Kidney epithelial cell (primary cell): ENCODE results near the gene RHBDD3. TPM values are rescaled to one million over a fixed set of nuclear protein-coding genes. Genes with fewer than 3 reads are reported as not detected.
A peak's percentile ranks its signal among the peaks of the same experiment; 100 is the strongest.

Source experiments
- DNase-seq: peaks from one replicate; pipeline ENCODE4 v3.0.0-alpha.2; 2010; ENCODE audit warnings: low read depth
- H3K27me3 ChIP-seq: 2 replicates; pipeline ENCODE4 v1.6.0; 2011; ENCODE audit warnings: low read length; ENCODE audit not compliant: control insufficient read depth, insufficient read depth
- H3K36me3 ChIP-seq: 2 replicates; pipeline ENCODE4 v1.5.1; 2011; ENCODE audit warnings: low read length; ENCODE audit not compliant: control insufficient read depth, insufficient read depth
- H3K4me3 ChIP-seq: 2 replicates; pipeline ENCODE4 v1.5.1; 2011; ENCODE audit warnings: low read depth, mild to moderate bottlenecking, control low read depth, low read length
- total RNA-seq: library from RNA; depleted of rRNA; stranded (reverse); fragments of >200 nt; gene quantifications from 2 replicates; pipeline ENCODE4 v1.2.3, GENCODE V29; 2015
- TF ChIP-seq, protein P1 (sequence below): IDR thresholded peaks from 2 replicates; pipeline ENCODE4 v1.5.1; 2011; ENCODE audit warnings: mild to moderate bottlenecking, moderate library complexity, low read length, control low read depth, inconsistent platforms; ENCODE audit not compliant: insufficient read depth, poor library complexity, severe bottlenecking

Gene RHBDD3
- total RNA-seq, 1 donor from 2014 or later, result 51.8 TPM

DNA sequence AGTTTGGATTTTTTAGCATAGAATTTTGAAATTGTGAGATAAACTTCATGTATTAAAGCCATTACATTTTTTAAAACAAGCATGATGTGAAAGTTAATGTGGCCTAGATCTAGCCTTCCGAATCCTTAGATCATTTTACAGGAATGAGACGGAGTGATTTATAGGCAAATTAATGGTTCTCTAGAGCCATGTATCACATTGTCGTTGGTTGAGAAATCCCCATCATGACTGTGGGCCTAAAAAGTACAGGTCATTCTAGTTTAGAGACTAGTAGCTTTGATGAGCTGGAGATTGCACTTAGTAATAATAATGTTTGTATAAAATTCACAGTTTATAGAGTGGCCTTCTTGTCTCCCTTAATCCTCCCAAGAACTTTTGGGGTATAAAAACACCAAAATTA, 7.4 kb upstream of the RHBDD3 start:
- Histone ChIP-seq H3K27me3 (no peaks in the 10 kb centered on the region), H3K4me3 (no peak overlapping the region), H3K36me3 (peaks cover 3% of the 10 kb centered on the region)
- DNase-seq, result no peak
- TF ChIP-seq, protein P1, sequence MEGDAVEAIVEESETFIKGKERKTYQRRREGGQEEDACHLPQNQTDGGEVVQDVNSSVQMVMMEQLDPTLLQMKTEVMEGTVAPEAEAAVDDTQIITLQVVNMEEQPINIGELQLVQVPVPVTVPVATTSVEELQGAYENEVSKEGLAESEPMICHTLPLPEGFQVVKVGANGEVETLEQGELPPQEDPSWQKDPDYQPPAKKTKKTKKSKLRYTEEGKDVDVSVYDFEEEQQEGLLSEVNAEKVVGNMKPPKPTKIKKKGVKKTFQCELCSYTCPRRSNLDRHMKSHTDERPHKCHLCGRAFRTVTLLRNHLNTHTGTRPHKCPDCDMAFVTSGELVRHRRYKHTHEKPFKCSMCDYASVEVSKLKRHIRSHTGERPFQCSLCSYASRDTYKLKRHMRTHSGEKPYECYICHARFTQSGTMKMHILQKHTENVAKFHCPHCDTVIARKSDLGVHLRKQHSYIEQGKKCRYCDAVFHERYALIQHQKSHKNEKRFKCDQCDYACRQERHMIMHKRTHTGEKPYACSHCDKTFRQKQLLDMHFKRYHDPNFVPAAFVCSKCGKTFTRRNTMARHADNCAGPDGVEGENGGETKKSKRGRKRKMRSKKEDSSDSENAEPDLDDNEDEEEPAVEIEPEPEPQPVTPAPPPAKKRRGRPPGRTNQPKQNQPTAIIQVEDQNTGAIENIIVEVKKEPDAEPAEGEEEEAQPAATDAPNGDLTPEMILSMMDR, result no peak

DNA sequence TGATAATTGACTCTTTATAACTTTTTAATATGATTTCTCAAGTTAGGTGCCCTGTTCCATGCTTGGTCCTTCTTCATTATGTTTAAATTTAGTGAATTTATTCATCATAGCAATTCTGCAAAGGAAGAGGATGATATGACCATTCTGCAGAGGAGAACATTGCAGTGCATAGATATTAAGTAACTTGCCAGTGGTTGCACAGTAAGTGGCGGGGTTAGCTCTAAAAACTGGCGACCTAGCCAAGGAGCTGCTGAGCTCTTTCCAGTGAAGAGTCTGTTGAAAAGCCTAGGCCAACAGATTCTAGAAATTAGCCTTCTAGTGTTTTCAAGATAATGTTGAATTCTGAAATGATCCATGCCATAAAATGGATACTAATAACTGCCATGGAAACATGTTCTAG, 4.8 kb upstream of the RHBDD3 start:
- peaks cover 1% of the 10 kb centered on the region for H3K36me3 ChIP-seq
- H3K4me3 ChIP-seq, result no peak overlapping the region
- no peak for DNase-seq
- no peaks in the 10 kb centered on the region for H3K27me3 ChIP-seq
- TF ChIP-seq, protein P1, result no peak

DNA sequence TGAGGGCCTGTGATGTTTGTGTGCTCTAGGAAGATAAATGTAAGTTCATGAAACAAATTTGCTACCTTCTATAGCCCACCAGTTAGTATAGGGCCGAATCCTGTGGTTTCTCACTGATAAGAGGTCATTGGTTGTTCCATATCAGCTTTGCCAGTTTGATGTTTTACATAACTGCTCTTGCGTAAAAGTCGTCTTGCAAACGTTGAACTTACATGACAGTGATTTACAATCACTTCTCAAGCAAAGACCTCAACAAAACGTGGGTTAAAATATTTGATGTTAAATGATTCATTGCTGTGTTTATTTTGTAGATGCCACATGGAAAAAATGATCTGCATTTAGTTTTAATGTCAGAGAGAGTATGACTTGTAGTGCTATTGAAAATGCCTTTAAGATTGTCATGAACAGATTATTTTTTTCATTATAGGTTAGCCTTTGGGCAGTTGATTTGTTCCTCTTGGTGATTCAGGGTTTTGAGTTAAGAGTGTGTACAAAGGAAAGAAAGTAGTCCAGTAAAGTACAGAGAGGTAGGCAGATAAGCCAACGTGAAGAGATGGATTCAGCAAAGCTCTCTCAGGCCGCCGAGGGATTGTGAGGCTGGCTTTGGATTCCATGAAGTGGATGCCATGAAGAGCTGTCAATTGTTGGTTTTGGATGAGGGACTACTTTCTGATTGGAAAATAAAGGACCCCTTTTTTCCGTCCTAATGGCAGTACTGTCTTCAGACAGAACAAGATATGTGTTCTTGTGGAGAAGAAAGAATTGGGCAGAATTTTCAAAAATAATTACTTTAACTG, 2.9 kb upstream of the RHBDD3 start:
- Histone ChIP-seq H3K36me3 (no peaks in the 10 kb centered on the region), H3K27me3 (no peaks in the 10 kb centered on the region), H3K4me3 (peak overlapping the region; percentile 76)
- TF ChIP-seq, protein P1, result no peak
- no peak for DNase-seq

DNA sequence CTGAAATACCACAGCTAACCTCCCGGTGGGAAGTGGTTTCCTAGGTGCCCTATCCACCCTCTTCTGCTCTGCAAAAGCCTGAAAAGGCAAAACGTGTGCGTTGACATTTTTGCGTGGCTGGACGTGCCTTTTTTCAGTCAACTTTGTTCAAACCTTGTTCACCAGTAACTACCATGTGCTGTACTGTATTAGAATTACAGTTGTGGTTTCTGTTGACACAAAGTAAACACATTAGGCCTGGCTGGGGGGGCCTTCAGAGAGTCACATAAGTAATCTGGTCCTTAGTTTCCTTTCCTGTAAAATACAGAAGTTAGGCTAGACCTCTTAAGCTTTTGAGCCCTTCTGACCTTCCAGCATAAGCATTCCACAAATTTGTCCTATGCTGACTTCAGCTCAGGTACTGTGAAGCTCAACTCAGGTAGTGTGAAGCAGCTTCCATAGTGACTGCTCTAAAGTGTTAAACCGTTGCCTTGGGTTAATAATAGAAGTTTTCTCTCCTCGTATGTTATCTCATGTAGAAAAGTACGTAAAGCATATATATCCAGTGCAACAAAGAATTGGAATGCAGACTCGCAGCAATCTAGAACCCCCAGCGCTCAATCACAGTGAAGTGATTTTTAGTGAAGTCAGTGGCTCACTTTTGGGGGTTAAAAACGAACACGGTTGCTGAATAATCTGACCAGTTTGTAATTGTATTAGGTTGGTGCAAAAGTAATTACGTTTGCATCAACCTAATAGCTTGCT, 2.1 kb upstream of the RHBDD3 start:
- Histone ChIP-seq H3K36me3 (no peaks in the 10 kb centered on the region), H3K4me3 (peak overlapping the region; percentile 76), H3K27me3 (no peaks in the 10 kb centered on the region)
- TF ChIP-seq, protein P1, result no peak
- DNase-seq, result no peak

DNA sequence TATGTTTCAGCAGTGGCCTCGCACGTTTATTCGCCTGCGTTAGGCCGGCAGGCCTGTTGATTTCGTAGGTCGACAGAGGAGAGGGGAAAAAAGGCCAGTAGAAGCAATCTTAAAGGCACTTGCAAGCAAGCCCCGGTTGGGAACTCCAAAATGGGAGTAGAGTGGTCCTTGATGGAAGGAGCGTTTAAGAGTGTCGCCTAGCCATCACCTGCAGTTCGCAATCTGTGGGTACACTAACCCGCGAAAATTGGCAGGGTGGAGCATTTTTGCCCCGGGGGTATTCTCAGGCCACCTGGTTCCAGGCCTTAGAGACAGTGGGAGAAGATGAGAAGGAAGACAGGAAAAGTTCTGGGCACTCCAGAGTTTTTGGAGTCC, 1.4 kb upstream of the RHBDD3 start:
- H3K36me3 ChIP-seq, result no peaks in the 10 kb centered on the region
- TF ChIP-seq, protein P1, result no peak
- DNase-seq, result no peak

More for the DNA sequence above, 1.4 kb upstream of the RHBDD3 start:
- Histone ChIP-seq H3K4me3 (peak overlapping the region; percentile 76), H3K27me3 (no peaks in the 10 kb centered on the region)
